Neural cell (in vitro differentiated cells): ENCODE data around the gene APOM.

Experiments used
- EP300 ChIP-seq: fragments of 450-650 bp; conservative IDR thresholded peaks from 2 replicates; pipeline ENCODE4 v1.6.1; 2014; ENCODE audit warnings: antibody characterized with exemption, mild to moderate bottlenecking, moderate library complexity; ENCODE audit not compliant: poor library complexity, severe bottlenecking
- EZH2 ChIP-seq: fragments of 200-600, 300-800 bp; shearing (Covaris generic), sonication (generic); IDR thresholded peaks from 2 replicates; pipeline ENCODE4 v1.6.1; 2014; ENCODE audit warnings: antibody characterized with exemption, low read length, borderline replicate concordance, mild to moderate bottlenecking; ENCODE audit not compliant: insufficient read depth, poor library complexity, severe bottlenecking
- MXI1 ChIP-seq: fragments of 450-650 bp; conservative IDR thresholded peaks from 2 replicates; pipeline ENCODE4 v1.6.1; 2014; ENCODE audit warnings: antibody characterized with exemption, mild to moderate bottlenecking; ENCODE audit not compliant: poor library complexity, severe bottlenecking
- POLR2AphosphoS5 ChIP-seq: IDR thresholded peaks from 2 replicates; pipeline ENCODE4 v1.6.1; 2012
- RAD21 ChIP-seq: fragments of 450-650 bp; conservative IDR thresholded peaks from 2 replicates; pipeline ENCODE4 v1.6.1; 2014; ENCODE audit warnings: antibody characterized with exemption, mild to moderate bottlenecking, moderate library complexity
- TAF1 ChIP-seq: IDR thresholded peaks from 2 replicates; pipeline ENCODE4 v1.6.1; 2012; ENCODE audit warnings: low read depth
- TF ChIP-seq, protein P1 (sequence below): fragments of 450-650 bp; IDR thresholded peaks from 2 replicates; pipeline ENCODE4 v1.5.1; 2014; ENCODE audit warnings: antibody characterized with exemption, mild to moderate bottlenecking, moderate library complexity; ENCODE audit not compliant: poor library complexity, severe bottlenecking
- TF ChIP-seq, protein P2 (sequence below): IDR thresholded peaks from 2 replicates; pipeline ENCODE4 v1.6.1; 2012; ENCODE audit warnings: borderline replicate concordance

- no peak for TF ChIP-seq EP300
- no peak for TF ChIP-seq RAD21
- TF ChIP-seq, protein P1, sequence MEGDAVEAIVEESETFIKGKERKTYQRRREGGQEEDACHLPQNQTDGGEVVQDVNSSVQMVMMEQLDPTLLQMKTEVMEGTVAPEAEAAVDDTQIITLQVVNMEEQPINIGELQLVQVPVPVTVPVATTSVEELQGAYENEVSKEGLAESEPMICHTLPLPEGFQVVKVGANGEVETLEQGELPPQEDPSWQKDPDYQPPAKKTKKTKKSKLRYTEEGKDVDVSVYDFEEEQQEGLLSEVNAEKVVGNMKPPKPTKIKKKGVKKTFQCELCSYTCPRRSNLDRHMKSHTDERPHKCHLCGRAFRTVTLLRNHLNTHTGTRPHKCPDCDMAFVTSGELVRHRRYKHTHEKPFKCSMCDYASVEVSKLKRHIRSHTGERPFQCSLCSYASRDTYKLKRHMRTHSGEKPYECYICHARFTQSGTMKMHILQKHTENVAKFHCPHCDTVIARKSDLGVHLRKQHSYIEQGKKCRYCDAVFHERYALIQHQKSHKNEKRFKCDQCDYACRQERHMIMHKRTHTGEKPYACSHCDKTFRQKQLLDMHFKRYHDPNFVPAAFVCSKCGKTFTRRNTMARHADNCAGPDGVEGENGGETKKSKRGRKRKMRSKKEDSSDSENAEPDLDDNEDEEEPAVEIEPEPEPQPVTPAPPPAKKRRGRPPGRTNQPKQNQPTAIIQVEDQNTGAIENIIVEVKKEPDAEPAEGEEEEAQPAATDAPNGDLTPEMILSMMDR, result no peak
- no peak for TF ChIP-seq EZH2
- TF ChIP-seq, protein P2, sequence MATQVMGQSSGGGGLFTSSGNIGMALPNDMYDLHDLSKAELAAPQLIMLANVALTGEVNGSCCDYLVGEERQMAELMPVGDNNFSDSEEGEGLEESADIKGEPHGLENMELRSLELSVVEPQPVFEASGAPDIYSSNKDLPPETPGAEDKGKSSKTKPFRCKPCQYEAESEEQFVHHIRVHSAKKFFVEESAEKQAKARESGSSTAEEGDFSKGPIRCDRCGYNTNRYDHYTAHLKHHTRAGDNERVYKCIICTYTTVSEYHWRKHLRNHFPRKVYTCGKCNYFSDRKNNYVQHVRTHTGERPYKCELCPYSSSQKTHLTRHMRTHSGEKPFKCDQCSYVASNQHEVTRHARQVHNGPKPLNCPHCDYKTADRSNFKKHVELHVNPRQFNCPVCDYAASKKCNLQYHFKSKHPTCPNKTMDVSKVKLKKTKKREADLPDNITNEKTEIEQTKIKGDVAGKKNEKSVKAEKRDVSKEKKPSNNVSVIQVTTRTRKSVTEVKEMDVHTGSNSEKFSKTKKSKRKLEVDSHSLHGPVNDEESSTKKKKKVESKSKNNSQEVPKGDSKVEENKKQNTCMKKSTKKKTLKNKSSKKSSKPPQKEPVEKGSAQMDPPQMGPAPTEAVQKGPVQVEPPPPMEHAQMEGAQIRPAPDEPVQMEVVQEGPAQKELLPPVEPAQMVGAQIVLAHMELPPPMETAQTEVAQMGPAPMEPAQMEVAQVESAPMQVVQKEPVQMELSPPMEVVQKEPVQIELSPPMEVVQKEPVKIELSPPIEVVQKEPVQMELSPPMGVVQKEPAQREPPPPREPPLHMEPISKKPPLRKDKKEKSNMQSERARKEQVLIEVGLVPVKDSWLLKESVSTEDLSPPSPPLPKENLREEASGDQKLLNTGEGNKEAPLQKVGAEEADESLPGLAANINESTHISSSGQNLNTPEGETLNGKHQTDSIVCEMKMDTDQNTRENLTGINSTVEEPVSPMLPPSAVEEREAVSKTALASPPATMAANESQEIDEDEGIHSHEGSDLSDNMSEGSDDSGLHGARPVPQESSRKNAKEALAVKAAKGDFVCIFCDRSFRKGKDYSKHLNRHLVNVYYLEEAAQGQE, result no peak
- TF ChIP-seq TAF1, result no peak
- no peak for TF ChIP-seq POLR2AphosphoS5
- TF ChIP-seq MXI1, result no peak
Observed at GRCh38 chr6:31617010-31617409, 38.7 kb upstream of the APOM start.
